ENCODE data around the gene PDAP1.
"Not testable (repeated sequence)": the region's sequence is repeated elsewhere in the genome, so short reads cannot be mapped to it uniquely, and the experiment has no call there.

The PDAP1 gene, protein sequence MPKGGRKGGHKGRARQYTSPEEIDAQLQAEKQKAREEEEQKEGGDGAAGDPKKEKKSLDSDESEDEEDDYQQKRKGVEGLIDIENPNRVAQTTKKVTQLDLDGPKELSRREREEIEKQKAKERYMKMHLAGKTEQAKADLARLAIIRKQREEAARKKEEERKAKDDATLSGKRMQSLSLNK

DNA sequence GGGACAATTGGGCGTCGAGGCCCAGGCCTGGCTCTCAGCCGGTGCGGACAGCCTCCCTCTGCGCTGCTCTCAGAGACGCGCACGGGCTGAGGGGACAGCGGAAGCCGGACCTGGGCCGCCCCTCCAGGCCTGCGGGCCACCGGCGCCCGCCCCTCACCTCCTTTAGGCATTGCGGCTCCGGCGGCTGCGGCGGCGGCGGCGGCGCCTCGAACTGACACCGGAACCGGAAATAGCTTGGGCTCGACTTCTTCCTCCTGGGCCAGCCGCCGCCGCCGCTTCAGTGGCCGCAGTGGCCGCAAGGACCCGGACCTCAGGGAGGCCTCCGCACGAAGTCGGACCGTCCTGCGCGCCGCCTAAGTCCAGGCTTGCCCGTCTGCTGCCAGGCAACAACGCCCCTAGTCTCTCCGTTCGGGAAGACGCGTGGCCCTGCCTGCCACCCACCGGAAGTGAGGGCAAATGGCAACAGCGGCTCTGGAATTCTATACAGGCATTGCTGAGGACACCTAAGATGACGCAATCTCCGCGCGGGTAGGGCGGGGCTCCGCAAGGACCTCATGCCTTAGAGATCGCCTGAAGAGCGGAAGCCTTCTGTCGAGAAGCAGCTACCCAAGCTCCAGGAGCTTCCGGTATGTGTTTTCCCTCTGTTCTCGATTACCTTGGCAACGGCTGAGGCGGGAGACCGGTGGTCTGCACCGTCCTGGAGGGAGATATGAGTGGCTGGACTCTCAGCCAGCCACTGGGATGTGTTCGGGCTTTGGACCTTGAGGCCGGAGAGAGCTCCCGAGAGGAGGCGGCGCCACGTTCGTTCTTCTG is at the start of gene PDAP1, which contains the start of gene BUD31:
Gene PDAP1, minus strand, starts transcription at position 219 of the 813 bp plus-strand sequence. Its CDS starts 49 bp downstream, at position 170.
Gene BUD31, plus strand, starts transcription at position 591 of the 813 bp plus-strand sequence. CDS start 2,124 bp downstream, outside the sequence.
- DNase-seq (ENCODE audit: low read depth): peak; percentile 87

DNA sequence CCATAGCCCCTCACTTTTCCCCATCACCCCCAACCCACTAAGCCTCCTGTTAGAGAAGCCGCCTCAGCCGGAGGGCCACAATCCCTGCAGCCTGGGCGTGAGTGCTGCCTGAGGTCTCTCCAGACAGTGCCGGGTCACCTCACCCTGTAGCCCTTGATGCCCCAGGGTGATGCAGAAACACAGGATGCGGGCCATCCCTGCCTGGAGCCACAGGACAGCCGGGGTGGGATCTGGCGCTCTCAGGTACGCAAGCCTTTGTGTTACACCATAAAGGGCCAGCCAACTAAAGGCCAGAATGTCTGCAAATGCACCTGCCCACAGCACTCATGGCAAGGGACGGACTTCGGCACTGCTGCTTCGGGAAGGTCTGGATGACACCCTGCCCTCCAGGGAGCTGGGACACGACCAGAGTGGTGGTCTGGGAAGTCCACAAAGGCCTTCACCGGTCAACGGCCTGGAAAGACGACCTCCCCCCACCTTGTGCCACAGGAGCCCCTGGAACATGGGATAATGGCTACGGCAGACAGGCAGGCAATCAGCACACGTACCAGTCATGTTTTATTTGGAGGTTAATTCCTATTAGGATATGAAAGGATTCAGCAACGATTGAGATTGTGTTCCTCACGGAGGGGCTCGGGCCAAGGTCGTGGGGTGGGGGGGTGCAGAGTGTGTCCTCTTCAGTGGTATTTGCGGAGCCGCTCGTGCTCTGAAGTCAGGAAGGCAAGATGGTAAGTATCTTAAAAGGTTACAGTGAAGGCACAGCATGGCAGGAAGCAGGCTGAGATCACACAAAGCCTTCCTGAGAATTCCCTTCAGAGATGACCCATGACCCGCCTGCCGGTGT is 49.5 kb upstream of the PDAP1 start:
- DNase-seq (ENCODE audit: low read depth): no peak

DNA sequence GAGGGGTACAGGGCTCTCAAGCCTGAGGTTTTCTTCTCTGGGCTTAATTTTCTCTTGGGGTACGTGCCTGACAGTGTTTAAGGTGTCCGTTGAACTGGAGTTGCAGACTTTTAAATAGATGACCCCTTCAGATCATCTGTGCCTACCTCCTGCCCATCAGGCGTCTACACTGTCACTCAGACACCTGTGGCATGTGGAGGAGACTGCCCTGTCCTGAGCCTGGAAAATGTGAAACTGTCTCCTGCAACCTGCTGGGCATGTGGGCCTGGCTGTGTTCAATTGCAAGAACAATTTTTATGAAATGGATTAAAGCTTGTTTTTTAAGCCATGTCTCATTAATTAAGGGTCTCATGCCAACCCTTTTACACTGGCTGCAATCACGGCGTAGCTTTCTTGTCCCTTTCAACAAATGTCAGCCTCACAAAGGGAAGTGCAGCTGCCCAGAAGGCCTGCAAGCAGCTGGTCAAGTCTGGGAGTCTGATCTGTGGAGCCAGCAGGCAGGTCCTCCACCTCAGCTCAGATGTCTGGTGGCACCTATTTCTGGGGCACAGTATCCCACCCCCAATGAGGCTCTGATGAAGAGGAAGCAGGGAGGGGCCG is 48.8 kb upstream of the PDAP1 start:
- DNase-seq (ENCODE audit: low read depth): no peak

DNA sequence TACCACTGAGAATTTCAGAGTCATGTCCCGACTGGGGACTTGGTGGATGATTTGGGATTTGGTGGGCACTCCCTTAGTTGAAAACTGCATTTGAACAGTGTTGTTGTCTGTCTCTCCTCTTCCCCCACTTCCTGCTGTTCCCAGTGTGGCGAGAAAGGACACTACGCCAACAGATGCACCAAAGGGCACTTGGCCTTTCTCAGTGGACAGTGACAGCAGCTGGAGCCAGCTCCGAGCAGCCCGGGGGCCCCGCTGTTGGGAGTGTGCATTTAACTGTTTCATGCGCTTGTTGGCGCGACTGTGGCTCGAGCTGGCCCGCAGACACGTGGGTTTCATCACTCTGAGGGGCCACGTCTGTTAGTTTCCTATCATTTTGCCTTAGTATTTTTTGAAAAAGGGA is 47.9 kb upstream of the PDAP1 start:
- DNase-seq (ENCODE audit: low read depth): no peak

DNA sequence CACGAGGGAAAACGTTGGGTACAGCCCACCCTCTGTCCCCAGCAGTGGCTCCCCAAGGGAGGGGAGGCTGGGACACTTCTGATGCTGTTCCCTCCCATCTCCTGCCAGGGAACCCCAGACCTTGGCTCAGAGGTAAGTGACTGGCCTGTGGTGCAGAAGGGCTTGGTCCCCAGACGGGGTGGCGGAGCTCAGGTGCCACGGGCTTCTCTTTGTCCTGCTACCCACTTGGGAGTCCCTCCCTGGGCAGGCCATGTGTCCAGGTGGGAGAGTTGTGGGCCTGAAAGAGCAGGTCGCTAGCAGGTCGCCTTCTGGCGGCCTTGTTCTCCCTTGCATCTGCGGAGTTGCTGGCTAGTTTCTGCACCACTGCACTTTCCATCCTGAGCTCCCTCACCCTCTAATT is 47.5 kb upstream of the PDAP1 start:
- DNase-seq (ENCODE audit: low read depth): no peak

DNA sequence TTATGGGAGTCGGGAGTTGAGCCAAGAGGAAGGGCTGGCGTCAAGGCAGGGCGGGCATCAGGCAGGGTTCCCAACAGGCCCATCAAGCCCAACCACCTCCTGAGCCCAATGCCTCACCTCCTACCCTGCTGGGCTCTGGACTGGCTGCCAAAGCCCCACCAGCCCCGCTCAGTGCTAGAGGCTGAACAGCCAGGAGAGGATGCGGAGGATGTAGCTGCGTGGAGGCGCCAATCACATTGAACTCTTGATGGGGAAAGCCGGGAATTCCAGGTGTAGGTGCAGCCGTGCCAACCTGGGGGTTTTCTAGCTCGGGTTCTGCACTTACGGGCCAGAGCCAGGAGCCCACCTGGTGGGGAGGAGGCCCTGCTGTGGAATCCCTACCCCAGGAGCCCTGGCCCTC is 44.7 kb upstream of the PDAP1 start:
- DNase-seq (ENCODE audit: low read depth): no peak

DNA sequence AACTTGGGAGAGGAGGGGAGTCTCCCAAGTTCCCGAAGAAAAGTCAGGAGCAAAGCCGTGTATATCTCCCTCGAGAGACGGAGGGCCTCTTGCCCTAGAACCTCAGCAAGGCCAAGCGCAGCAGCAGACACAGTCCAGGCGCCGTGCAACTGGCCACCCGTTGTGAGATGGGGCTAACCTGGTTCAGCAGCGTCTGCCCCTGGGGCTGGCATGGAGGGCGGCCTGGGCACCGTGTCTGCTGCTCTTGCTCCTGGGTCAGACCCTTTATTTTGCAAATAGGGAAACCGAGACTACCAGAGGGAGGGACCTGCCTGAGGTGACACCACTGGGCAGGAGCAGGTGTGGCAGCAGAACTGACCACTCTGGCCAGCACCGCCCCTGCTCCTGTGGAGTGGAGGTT is 44.1 kb upstream of the PDAP1 start:
- no peak for DNase-seq (ENCODE audit: low read depth)

DNA sequence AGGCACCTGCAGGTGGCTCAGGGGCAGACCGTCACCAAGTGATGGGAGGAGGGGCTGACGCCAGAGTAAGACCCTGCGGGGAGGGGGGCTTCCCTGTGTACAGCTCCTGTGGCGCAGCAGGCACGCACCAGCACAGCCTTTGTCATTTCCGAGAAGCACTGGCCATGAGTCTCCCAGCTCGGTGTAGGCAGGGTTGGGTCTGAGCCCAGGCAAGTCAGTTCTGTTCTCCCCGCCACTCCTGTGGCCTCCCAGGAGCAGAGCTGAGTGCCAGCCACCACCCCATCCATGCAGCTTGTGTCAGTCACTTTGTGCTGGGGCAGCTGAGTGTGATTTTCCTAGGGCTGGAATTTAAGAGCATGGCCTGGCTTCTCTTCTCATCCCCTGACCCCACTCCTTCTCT is 43.5 kb upstream of the PDAP1 start:
- DNase-seq (ENCODE audit: low read depth): no peak

DNA sequence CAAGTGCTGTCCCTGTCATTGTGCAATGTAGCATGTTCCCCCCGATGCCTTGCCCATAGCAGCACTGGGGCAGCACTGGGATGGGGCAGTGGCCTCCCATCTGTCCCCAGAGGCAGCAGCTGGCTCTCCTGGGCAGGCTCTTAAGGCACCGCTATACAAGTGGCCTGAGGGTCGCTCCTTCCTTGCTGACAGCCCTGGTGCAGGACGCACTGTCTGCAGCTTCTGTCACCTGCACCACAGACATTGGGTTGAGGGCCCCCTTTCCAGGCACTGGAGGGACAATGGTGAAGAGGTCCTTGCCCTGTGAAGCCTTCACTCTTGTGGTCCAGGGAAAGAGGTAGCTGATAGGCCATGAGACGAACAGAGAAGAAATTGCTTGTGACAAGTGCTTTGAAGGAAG is 40.9 kb upstream of the PDAP1 start:
- no peak for DNase-seq (ENCODE audit: low read depth)

DNA sequence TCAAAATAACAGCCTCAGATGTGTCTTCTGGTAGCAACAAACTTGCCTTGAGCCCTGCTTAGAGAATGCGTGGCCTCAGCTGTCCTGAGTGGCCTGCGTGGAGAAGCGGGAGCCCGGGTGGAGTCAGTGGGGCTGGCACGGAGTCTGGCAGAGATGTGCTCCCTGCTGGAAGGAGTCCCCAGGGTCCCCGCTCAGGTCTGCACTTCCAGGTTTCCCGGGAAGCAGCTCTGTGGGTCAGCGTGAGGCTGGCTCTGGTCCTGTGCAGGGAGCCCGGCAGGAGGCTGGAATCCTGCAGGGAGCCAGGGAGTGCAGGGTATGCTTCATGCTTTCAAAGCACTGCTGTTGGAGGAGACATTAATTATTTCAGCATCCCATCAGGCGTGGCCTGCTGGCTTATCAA is 40.5 kb upstream of the PDAP1 start:
- DNase-seq (ENCODE audit: low read depth): no peak

DNA sequence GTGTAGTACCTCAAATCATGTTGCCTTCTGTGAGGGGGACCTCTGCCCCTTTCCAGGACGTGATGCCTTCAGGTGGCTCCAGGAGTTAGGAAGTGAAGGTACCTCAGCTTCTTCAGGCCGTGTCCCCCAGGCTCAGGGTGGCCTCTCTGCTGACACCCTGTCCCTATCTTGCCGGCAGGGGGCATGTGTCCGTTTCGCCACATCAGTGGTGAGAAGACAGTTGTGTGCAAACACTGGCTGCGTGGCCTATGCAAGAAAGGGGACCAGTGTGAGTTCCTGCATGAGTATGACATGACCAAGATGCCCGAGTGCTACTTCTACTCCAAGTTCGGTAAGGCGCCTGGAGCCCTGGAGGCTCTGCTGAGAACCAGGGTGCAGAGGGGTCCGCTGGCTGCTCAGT is 39.5 kb upstream of the PDAP1 start:
- DNase-seq (ENCODE audit: low read depth): no peak

DNA sequence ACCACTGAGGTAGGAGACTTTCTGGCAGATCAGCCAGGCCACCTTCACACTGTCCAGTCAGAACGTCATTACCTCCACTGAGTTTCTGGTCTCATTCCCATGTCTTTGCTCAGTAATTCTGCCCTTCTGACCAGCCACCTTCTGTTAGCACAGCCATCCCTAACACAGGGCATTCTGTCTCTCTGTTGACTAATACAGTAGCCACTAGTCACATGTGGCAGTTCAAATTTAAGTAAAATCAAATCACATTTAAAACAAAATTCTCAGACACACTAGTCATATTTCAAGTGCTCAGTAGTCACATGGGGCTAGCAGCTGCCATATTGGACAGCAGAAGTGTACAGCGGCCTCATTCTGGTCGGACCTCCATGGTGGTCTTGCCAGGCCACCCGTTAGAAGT is 37.7 kb upstream of the PDAP1 start:
- no peak for DNase-seq (ENCODE audit: low read depth)

DNA sequence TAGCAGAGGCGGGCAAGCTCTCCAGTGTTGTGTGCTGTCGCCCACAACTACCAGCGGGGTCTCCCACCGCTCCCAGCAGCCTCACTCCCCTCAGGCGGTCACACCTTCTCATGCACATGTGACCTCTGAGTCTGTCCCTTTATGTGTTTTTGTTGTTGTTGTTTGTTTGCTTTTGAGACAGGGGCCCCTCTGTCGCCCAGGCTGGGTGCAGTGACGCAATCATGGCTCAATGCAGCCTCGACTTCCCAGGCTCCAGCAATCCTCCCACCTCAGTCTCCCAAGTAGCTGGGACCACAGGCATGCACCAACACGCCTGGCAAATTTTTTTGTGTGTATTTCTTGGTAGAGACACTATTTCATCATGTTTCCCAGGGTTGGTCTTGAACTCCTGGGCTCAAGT is 31.8 kb upstream of the PDAP1 start:
- DNase-seq (ENCODE audit: low read depth): no peak

DNA sequence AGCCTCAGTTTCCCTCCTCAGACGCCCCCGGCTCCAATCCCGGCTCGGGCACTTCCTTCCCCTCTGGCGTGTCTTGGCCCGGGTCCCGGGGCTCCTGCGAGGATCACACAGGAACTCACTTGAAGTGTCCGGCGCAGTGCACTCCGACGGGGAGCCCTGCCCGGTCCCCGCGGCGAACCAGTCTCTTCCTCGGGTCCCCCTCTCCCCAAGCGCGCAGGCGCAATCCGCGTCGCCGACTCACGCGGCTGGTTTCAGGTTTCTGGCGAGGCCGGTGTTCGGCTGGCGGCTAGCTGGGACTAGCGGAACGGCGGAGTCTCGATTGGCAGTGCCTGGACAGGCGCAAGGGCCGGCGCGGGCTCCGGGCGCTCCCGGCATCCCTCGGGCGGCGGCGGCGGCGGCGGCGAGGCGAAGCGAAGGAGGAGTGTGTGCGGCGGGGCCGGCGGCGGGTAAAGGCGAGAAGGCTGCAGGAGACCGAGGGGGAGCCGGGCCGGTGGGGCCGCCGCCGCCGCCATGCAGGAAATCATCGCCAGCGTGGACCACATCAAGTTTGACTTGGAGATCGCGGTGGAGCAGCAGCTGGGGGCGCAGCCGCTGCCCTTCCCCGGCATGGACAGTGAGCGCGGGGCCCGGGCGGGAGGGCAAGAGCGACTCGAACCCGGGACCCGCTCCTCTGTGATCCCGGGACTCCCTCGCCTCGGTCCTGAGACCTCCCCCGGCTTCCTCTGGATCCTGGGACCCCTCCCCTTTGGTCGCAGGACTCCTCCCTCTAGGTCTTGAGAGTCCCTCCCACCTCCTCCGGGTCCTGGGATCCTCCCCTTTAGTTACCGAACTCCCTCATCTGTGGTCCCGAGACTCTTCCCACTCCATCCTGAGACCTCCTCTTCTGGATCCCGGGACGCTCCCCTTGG is 30.4 kb upstream of the PDAP1 start, which contains the start of the genes CPSF4 and PTCD1:
Gene CPSF4, plus strand, starts transcription at position 371 of the 908 bp plus-strand sequence. Its CDS starts 140 bp downstream, at position 511.
Gene PTCD1, minus strand, starts transcription at position 226 of the 908 bp plus-strand sequence. CDS start 3,556 bp downstream, outside the sequence.
- peak; percentile 75 for DNase-seq (ENCODE audit: low read depth)

DNA sequence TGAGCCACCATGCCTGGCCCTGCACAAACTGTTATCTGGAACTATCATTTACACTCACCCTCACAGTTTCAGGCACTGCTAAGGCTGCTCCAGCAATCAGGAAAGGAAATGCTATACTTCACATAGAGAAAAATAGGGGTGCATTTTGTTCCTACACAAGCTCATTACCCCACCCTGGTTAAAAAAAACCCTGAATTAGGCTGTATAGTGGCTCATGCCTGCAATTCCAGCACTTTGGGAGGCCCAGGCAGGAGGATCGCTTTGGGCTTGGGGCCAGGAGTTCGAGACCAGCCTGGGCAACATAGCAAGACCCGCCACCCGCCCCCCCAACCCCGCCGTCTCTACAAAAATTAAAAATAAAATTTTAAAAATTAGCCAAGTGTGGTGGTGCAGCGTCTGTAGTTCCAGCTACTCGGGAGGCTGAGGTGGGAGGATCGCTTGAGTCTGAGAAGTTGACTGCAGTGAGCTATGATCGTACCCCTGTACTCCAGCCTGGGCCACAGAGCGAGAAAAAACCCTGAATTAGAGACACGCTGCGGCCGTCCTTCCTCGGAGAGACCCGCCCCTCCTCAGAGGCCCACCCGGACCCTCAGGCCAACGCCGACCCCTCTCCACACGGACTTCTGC is 29.7 kb upstream of the PDAP1 start:
- DNase-seq (ENCODE audit: low read depth): no peak

DNA sequence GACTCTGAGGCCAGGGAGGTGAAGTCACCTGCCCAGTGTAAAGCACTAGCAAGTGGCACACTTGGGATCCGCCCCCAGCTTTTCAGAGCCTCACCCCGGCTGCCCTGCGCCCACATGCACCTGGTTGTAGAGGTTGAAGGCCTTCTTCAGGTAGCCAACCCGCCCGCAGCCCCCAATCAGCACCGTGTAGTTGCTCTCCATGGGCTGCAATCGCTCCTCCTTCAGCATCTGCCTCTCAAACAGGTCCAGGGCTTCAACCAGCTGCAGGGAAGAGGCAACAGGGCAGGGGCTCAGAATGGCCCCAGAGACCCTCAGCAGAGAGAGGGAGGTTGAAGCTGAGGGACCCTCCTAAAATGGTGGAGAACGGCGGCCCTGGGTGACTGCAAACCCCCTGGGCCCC is 24.8 kb upstream of the PDAP1 start:
- DNase-seq (ENCODE audit: low read depth): no peak

DNA sequence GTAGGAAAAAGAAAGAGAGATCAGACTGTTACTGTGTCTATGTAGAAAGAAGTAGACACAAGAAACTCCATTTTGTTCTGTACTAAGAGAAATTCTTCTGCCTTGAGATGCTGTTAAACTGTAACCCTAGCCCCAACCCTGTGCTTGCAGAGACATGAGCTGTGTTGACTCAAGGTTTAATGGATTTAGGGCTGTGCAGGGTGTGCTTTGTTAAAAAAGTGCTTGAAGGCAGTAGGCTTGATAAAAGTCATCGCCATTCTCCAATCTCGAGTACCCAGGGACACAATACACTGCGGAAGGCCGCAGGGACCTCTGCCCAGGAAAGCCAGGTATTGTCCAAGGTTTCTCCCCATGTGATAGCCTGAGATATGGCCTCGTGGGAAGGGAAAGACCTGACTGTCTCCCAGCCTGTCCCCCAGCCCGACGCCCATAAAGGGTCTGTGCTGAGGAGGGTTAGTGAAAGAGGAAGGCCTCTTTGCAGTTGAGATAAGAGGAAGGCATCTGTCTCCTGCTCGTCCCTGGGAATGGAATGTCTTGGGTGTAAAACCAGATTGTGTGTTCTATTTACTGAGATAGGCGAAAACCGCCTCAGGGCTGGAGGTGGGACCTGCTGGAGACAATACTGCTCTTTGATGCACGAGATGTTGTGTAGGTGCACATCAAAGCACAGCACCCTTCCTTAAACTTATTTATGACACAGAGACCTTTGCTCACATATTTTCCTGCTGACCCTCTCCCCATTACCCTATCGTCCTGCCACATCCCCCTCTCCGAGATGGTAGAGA is 23.6 kb upstream of the PDAP1 start:
- not testable (repeated sequence) for DNase-seq (ENCODE audit: low read depth)

DNA sequence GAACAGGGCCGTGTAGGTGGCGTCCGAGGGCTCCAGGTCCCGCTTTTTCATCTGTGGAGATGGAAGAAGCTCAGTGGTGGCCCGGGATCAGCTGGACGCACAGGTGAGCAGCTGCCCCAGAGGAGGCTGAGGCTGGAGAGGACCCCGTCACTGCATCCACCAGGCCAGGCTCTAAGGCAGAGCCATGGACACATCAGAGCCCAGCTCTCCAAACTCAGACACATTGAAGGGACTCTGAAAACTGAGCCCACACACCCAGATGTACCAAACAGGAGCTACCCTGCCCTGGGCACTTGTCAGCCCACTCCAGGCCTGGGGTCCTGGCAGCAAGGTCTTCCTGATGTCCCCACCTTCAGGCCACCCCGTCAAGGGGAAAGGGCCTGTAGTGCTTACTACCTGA is 21.4 kb upstream of the PDAP1 start:
- DNase-seq (ENCODE audit: low read depth): no peak

DNA sequence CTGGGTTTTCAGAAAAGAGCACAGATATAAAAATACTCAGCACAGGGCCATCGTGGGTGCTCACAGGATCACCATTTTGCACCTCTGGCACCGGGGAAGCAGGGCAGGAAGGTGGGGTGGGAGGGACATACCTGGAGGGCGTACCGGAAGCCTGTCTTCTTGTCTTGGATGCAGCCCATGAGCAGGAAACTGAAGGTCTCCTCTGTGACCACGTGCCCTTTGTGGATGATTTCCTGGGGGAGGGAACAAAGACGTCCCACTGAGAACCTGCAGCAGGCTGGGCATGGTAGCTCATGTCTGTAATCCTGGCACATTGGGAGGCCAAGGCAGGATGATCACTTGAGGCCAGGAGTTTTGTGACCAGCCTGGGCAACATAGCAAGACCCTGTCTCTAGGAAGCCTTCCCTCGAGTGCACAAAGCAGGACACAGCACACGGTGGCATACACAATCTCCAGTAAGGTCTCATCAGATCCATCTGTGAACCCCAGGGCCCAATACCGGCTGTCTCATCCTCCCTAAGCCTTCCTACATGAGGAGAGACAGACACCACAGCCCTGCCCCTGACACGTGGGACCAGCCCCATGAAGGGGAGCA is 20.7 kb upstream of the PDAP1 start:
- DNase-seq (ENCODE audit: low read depth): no peak
